Activated naive CD8-positive, alpha-beta T cell treated with anti-CD3 and anti-CD28 coated beads, Interleukin-2, amount 50 U/mL, for 24 hours (primary cell): ENCODE results near the gene ANO10.
"Not testable (repeated sequence)": the region's sequence is repeated elsewhere in the genome, so short reads cannot be mapped to it uniquely, and the experiment has no call there.

Source experiments
- ATAC-seq: fragments of 150-1000 bp; cut with Tn5 transposase; one replicate; pipeline ENCODE4 v1.10.0; 2021
- DNase-seq: peaks from one replicate; pipeline ENCODE4 v3.0.0; 2021
- H3K27ac Mint-ChIP-seq: one replicate; pipeline ENCODE4 v1.8.0; 2021; ENCODE audit warnings: mild to moderate bottlenecking, mixed read lengths
- H3K27me3 Mint-ChIP-seq: one replicate; pipeline ENCODE4 v1.8.0; 2021; ENCODE audit warnings: mixed read lengths
- H3K36me3 Mint-ChIP-seq: one replicate; pipeline ENCODE4 v1.8.0; 2021; ENCODE audit warnings: low read depth, mixed read lengths
- H3K4me1 Mint-ChIP-seq: one replicate; pipeline ENCODE4 v1.8.0; 2021; ENCODE audit warnings: mixed read lengths
- H3K4me3 Mint-ChIP-seq: one replicate; pipeline ENCODE4 v1.8.0; 2021; ENCODE audit warnings: mild to moderate bottlenecking, moderate library complexity, mixed read lengths
- H3K9me3 Mint-ChIP-seq: one replicate; pipeline ENCODE4 v1.8.0; 2021; ENCODE audit warnings: mixed read lengths

ANO10 gene

DNA sequence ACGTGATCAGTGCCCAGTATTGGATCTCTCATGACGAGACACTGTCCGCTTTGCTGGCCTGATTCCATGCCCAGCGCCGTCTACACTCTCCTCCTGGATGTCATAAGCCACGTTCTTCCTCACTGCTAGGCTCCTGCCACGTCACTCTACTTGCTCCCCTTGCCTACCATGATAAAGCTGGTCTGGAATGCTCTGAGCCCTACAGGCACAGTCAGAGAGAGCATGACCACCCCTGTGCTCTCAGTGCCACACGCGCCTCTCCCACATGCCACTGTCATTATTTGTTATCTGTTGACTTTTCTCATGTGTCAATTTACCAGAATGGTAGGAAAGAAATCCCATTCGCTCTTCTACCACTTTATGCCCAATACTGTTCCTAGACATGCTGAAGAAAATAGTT lies 148.6 kb downstream of the ANO10 start:
- DNase-seq = no peak
- Mint-ChIP-seq H3K4me3 (no peak overlapping the region), H3K4me1 (peaks cover 26% of the 10 kb centered on the region), H3K27me3 (no peaks in the 10 kb centered on the region), H3K27ac (no peak overlapping the region), H3K36me3 (peaks cover 6% of the 10 kb centered on the region), H3K9me3 (peaks cover 3% of the 10 kb centered on the region)
- peak; percentile 34 for ATAC-seq

DNA sequence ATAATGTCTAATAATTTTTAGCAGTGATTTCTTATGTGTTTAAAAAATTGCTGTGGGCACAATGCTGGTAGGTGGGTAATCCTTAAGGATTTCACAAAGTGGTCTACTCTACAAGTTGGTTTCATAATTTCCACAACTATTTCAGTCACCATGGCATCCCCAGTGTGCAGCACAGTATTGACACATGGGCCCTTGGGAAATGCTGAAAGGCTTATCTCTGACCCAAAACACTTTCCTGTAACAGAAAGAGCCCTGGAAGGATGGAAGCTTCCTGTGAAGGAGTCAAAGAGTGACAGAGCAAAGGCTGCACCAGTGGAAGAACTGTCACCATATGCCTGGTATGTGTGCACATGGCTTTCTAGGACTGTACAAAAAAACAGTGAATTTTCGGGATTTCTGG lies 153.7 kb downstream of the ANO10 start:
- Mint-ChIP-seq H3K27me3 (no peaks in the 10 kb centered on the region), H3K4me1 (peaks cover 1% of the 10 kb centered on the region), H3K27ac (no peak overlapping the region), H3K9me3 (peaks cover 10% of the 10 kb centered on the region), H3K36me3 (peaks cover 2% of the 10 kb centered on the region), H3K4me3 (no peak overlapping the region)
- DNase-seq = no peak
- ATAC-seq = no peak

DNA sequence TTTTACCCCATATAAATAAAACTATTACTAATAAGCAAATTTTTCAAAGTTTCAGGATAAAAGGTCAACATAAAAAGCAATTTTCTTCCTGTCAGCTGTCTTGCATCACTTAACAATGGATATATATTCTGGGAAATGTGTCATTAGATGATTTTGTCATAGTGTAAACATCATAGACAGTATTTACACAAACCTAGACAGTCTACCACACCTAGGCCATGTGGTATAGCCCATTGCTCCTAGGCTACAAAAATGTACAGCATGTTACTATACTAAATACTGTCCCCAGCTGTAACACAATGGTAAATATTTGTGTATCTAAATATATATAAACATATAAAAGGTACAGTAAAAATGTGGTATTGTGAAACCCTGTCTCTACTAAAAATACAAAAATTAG lies 156.7 kb downstream of the ANO10 start:
- no peak overlapping the region for H3K4me3 Mint-ChIP-seq
- no peak for ATAC-seq
- peaks cover 10% of the 10 kb centered on the region for H3K36me3 Mint-ChIP-seq

DNA sequence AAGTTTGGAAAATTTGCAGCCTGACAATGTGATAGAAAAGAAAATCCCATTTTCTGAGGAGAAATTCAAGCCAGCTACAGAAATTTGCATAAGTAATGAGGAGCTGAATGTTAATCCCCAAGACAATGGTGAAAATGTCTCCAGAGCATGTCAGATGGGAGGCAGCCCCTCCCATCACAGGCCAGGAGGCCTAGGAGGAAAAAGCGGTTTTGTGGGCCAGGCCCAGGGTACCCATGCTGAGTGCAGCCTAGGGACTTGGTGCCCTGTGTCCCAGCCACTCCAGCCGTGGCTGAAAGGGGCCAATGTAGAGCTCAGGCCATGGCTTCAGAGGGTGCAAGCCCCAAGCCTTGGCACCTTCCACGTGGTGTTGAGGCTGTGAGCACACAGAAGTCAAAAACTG lies 159.2 kb downstream of the ANO10 start:
- not testable (repeated sequence) for H3K27me3 Mint-ChIP-seq, ATAC-seq

More for the DNA sequence above, 156.7 kb downstream of the ANO10 start:
- no peak overlapping the region for H3K27ac Mint-ChIP-seq
- no peak for DNase-seq
- no peaks in the 10 kb centered on the region for H3K27me3 Mint-ChIP-seq
- H3K4me1 Mint-ChIP-seq = no peaks in the 10 kb centered on the region
- H3K9me3 Mint-ChIP-seq = peaks cover 16% of the 10 kb centered on the region

DNA sequence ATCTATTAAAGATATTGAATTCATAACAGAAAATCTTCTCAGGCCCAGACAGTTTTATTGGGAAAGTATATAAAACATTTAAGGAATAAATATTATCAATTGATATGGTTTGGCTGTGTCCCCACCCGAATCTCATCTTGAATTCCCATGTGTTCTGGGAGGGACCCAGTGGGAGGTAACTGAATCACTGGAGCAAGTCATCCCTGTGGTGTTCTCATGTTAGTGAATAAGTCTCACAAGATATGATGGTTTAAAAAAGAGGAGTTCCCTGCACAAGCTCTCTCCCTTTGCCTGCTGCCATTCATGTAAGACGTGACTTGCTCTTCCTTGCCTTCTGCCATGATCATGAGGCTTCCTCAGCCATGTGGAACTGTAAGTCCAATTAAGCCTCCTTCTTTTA lies 160.5 kb downstream of the ANO10 start:
- H3K27me3 Mint-ChIP-seq = no peaks in the 10 kb centered on the region
- H3K27ac Mint-ChIP-seq = no peak overlapping the region
- peaks cover 8% of the 10 kb centered on the region for H3K36me3 Mint-ChIP-seq
- H3K4me1 Mint-ChIP-seq = peaks cover 6% of the 10 kb centered on the region
- DNase-seq (no peak), ATAC-seq (no peak)
- no peak overlapping the region for H3K4me3 Mint-ChIP-seq
- peaks cover 16% of the 10 kb centered on the region for H3K9me3 Mint-ChIP-seq

More for the DNA sequence above, 159.2 kb downstream of the ANO10 start:
- not testable (repeated sequence) for H3K4me1 Mint-ChIP-seq, H3K4me3 Mint-ChIP-seq, H3K36me3 Mint-ChIP-seq, H3K27ac Mint-ChIP-seq, DNase-seq
- H3K9me3 Mint-ChIP-seq = peaks cover 16% of the 10 kb centered on the region

DNA sequence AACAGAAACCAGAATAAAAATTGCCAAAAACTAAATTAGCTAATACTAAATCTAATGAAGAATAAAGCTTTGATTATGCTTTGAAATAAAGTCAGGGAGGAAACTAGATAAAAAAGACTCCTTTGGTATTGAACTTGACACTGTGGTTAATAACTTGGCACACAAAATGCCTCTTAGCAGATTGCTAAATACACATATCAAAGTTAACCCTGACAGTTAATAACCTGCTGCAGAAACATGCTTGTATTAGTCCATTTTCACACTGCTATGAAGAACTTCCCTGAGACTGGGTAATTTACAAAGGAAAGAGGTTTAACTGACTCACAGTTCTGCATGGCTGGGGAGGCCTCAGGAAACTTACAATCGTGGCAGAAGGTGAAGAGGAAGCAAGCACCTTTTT lies 164.8 kb downstream of the ANO10 start:
- not testable (repeated sequence) for H3K27ac Mint-ChIP-seq, ATAC-seq, H3K36me3 Mint-ChIP-seq, H3K27me3 Mint-ChIP-seq, H3K4me3 Mint-ChIP-seq, H3K9me3 Mint-ChIP-seq, DNase-seq, H3K4me1 Mint-ChIP-seq

DNA sequence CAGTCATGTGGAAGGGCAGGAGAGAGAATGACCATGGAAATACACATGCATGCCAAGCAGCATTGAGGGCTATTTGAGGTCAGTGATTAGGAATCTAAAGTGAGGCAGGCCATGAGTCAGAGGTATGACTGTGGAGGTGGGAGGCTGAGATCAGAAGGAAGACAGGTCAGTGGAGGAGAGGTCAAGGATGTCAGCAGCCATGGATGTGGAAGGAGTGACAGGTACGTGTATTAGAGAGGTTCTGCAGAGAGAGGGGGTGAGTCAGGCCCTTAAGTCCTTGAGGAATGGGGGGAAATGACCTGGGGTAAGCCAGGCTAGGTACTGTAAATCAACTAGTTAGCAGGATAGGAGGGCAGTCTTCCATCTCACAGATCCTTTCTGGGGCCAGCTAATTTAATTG lies 166.6 kb downstream of the ANO10 start:
- peaks cover 6% of the 10 kb centered on the region for H3K4me1 Mint-ChIP-seq
- H3K9me3 Mint-ChIP-seq = no peaks in the 10 kb centered on the region
- no peaks in the 10 kb centered on the region for H3K27me3 Mint-ChIP-seq
- no peaks in the 10 kb centered on the region for H3K36me3 Mint-ChIP-seq
- no peak for DNase-seq
- peak; percentile 40 for ATAC-seq
- H3K27ac Mint-ChIP-seq = no peak overlapping the region
- no peak overlapping the region for H3K4me3 Mint-ChIP-seq

DNA sequence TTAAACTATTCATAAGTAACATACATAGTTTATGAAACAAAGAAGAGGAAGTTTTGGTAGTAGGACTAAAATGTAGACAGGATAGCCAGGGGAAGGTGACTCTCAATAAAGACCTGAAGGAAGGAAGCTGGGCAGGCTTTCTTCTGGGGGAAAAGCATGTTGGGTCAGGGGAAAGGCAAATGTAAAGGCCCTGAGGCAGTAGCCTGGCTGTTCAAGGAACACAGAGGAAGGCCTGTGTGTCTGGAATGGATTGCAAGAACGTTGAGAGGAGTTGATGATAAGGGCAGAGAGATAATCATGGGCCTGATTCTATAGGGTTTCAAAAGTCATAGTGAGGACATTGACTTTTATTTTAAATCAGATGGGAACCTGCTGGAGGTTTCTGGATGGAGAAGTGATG lies 167.8 kb downstream of the ANO10 start:
- no peak for DNase-seq
- no peaks in the 10 kb centered on the region for H3K9me3 Mint-ChIP-seq

DNA sequence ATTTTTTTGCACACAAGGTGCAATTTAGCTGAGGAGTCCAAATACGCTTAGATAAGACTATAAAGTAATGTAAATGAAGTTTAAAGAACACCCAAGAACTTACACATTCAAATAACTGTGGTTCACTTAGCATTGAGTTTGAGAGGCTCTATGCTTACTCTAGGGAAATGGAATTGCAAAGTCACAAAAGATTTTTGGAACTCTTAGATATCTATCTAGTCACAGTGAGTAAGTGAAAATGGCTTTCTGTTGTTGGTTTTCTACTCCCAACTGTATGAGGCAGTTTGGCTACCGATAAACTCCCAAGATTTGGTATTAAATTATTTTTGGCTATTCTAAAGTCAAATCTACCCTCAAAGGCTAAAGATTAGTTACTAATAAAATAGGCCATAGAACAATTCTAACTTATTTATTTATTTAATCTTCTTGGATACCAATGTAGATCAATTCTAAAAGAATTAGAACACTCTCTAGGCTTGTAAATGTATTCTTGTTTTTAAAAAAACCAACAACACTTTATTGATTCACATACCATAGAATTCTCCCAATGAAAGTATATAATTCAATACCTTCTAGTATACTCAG lies 170.0 kb downstream of the ANO10 start:
- no peaks in the 10 kb centered on the region for H3K4me1 Mint-ChIP-seq
- no peaks in the 10 kb centered on the region for H3K27me3 Mint-ChIP-seq
- no peak overlapping the region for H3K4me3 Mint-ChIP-seq
- H3K9me3 Mint-ChIP-seq = no peaks in the 10 kb centered on the region
- no peak for ATAC-seq
- no peak overlapping the region for H3K27ac Mint-ChIP-seq
- H3K36me3 Mint-ChIP-seq = no peaks in the 10 kb centered on the region
- DNase-seq = no peak

More for the DNA sequence above, 167.8 kb downstream of the ANO10 start:
- H3K4me1 Mint-ChIP-seq = peaks cover 6% of the 10 kb centered on the region
- H3K4me3 Mint-ChIP-seq = no peak overlapping the region
- no peaks in the 10 kb centered on the region for H3K27me3 Mint-ChIP-seq
- ATAC-seq = no peak
- H3K36me3 Mint-ChIP-seq = no peaks in the 10 kb centered on the region
- H3K27ac Mint-ChIP-seq = no peak overlapping the region

DNA sequence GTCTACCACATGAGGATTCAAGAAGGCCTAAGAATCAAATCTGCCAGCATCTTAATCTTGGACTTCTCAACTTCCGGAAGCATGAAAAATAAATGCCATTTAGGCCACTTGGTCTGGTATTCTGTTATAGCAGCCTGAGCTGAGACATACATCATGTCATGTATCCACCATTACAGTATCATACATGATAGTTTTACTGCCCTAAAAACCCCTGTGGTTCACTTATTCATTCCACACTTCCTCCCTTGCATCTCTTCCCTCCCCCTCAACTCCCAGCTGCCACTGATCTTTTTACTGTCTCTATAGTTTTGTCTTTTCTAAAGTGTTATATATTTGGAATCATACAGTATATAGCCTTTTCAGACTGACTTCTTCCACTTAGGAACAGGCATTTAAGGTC lies 173.7 kb downstream of the ANO10 start:
- Mint-ChIP-seq H3K27me3 (no peaks in the 10 kb centered on the region), H3K4me1 (no peaks in the 10 kb centered on the region), H3K9me3 (no peaks in the 10 kb centered on the region), H3K27ac (no peak overlapping the region), H3K4me3 (no peak overlapping the region), H3K36me3 (no peaks in the 10 kb centered on the region)
- no peak for ATAC-seq
- DNase-seq = no peak

DNA sequence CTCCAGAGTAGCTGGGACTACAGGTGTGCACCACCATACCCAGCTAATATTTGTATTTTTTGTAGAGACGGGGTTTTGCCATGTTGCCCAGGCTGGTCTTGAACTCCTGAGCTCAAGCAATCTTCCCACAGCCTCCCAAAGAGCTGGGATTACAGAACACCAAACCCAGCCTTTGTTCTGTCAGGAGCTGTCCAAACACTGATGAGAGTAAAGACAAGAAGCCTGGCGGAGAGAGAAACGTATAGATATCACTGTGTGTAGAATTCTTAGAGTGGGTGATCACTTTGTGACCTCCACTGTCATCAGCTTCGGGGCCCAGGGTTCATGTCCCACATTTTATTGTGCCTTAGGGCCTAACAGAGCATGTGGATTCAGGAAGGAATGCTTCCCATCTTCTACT lies 176.0 kb downstream of the ANO10 start:
- H3K36me3 Mint-ChIP-seq = no peaks in the 10 kb centered on the region
- no peak overlapping the region for H3K27ac Mint-ChIP-seq
- peaks cover 1% of the 10 kb centered on the region for H3K4me1 Mint-ChIP-seq
- H3K27me3 Mint-ChIP-seq = no peaks in the 10 kb centered on the region
- DNase-seq (no peak), ATAC-seq (no peak)
- H3K4me3 Mint-ChIP-seq = no peak overlapping the region
- no peaks in the 10 kb centered on the region for H3K9me3 Mint-ChIP-seq

DNA sequence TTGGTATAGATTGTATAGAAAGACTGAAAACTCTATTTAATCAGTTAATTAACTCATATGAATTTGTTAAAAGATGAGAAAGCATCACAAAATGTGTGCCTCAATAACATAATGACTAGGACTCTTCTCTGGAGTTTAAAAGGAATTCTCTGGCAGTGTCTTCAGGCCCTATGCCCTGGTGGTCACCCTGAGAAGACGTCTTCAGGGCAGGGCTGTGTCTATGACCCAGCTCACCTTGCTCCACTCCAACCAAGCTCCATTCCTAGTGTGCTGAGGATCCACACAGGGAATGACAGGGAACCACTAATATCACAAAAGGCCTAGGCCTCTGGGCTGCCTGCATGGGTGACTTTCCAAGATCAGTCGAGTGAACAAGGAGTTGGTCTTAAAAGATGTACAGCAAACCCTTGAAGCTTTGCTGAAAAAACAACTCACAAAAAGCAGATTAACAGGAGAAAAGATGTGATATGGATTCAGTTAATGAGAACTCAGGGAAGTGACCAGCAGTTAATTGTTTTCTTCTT lies 178.9 kb downstream of the ANO10 start:
- Mint-ChIP-seq H3K4me1 (peaks cover 10% of the 10 kb centered on the region), H3K27ac (no peak overlapping the region), H3K36me3 (peaks cover 8% of the 10 kb centered on the region), H3K9me3 (peaks cover 6% of the 10 kb centered on the region), H3K4me3 (no peak overlapping the region), H3K27me3 (no peaks in the 10 kb centered on the region)
- no peak for ATAC-seq
- DNase-seq = no peak

DNA sequence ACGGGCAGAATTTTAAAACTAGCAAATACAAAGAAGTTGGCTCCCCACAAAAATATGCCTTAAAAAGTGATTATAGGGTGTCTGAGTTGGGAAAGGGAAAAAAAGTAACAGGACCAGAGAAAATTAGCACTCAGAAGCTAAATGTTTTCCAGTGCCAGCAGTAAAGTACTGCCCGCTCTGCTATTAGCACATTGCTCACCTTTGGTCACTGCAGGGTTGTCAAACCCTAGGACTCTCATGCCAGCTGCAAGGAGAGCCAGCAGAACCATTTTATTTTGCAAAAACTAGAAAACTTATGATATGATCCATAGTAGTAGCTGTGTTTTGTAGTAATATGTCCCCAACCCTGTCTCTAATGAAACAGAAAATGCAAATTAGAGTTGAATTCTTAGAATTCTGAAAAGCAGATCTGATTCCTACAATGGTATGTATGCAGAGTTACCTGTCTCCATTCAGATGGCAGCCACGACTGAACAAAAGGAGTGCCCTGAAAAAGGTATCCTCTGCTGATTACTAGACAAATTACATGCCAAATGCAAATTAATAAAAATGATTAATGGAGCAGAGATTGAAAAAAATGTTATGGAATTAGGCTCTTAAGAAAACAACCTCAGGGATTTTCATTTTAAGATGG lies 185.2 kb downstream of the ANO10 start:
- H3K36me3 Mint-ChIP-seq = peaks cover 8% of the 10 kb centered on the region
- ATAC-seq = no peak
- no peak overlapping the region for H3K4me3 Mint-ChIP-seq
- H3K27me3 Mint-ChIP-seq = no peaks in the 10 kb centered on the region
- no peak overlapping the region for H3K27ac Mint-ChIP-seq
- no peak for DNase-seq
- H3K4me1 Mint-ChIP-seq = peaks cover 10% of the 10 kb centered on the region
- peaks cover 6% of the 10 kb centered on the region for H3K9me3 Mint-ChIP-seq

DNA sequence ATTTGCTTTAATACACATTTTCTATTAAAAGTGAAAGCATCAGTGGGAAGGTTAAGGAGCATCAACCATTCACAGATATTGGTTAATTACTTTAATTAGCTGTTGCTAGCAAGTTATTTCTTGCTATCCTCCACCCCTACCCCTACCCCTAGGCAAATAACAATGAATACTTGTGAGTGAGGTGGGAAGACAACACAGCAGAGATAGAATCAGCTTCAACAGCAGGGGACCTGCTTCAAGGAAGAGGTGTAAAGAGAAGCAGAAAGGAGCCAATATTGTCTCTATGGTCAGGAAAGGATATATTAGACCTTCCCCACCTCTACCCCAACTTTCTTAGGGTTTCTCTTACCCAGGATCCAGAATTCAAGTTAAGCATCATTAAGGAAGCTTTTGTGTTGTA lies 186.1 kb downstream of the ANO10 start:
- Mint-ChIP-seq H3K9me3 (peaks cover 6% of the 10 kb centered on the region), H3K27me3 (no peaks in the 10 kb centered on the region), H3K27ac (no peak overlapping the region), H3K36me3 (peaks cover 8% of the 10 kb centered on the region), H3K4me3 (no peak overlapping the region), H3K4me1 (peaks cover 7% of the 10 kb centered on the region)
- DNase-seq (no peak), ATAC-seq (no peak)

DNA sequence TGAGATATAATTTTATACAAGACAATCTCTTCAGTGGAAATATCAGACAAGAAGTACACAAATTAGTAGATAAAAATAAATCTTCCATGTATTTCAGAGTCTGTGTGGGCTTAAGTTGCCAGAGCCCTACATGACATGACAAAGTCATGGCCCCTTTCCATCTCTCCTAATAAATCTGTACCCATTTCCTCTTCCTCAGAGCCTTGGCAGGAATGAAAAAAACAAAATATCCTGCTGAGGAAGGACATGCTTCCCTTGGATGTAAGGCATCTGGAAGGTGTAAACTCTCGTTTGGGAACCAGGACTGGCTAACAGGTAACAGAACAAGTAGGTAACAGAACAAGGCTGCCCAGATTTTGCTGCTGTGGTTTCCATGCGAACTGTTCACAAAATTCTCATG lies 187.4 kb downstream of the ANO10 start:
- Mint-ChIP-seq H3K4me3 (no peak overlapping the region), H3K27ac (no peak overlapping the region), H3K36me3 (peaks cover 8% of the 10 kb centered on the region), H3K9me3 (peaks cover 6% of the 10 kb centered on the region), H3K4me1 (peaks cover 2% of the 10 kb centered on the region), H3K27me3 (no peaks in the 10 kb centered on the region)
- DNase-seq (no peak), ATAC-seq (no peak)
